IMR-90 (cell line): ENCODE measurements around the gene BRCC3.

Experiments
- POLR2A ChIP-seq: IDR thresholded peaks from 2 replicates; pipeline ENCODE4 v1.6.1; 2012; ENCODE audit warnings: mild to moderate bottlenecking, low read depth, low read length
- RAD21 ChIP-seq: IDR thresholded peaks from 2 replicates; pipeline ENCODE4 v1.6.1; 2012; ENCODE audit warnings: low read length, improper control_type of control experiment

DNA sequence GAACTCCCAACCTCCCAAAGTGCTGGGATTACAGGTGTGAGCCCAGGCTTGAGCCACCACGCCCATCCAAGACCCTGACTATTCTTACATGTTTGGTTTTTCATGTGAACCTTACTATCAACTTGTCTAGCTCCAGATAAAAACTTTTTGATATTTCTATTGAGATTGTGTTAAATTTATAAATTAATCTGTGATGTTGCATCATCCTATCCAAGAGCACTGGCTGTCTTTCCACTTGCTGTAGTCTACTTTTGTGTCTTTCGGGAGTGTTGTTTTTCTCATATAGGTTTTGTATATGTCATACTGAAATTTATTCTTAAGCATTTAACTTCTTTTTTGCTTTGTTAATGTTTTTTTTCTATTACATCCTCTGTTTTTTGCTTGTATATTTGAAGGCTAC, 34.6 kb downstream of the BRCC3 start:
- TF ChIP-seq POLR2A (no peak), RAD21 (no peak)
